ENCODE measurements around the gene ZC3H18.

ZC3H18 gene

DNA sequence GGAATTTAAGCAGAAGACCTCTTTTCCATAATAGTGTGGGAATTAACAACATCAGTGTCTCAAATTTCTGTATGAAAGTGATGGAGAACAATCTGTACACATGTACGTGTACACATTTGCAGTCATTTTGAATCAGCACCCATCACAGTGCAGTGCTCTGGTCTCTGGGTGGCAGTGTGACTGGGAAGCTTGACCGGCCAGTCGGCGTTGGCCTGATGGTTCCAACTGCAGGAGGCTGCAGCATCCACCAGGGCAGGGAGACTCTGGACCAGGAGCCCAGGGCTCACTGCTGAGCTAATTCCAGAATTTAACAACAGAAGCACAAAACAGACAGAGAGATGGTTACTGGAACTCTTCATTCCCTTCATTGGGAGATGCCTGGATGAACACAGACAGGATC lies 17.9 kb downstream of the ZC3H18 start:
- H3K27me3 ChIP-seq (ENCODE audit: insufficient read depth, low read length) = no peaks in the 10 kb centered on the region
- H3K9me3 ChIP-seq (ENCODE audit: insufficient read depth, low read depth, low read length) = no peaks in the 10 kb centered on the region
- H3K36me3 ChIP-seq (ENCODE audit: insufficient read depth, low read length) = peaks cover 56% of the 10 kb centered on the region
- H3K4me1 ChIP-seq (ENCODE audit: insufficient read depth, low read length) = no peaks in the 10 kb centered on the region
- H3K9ac ChIP-seq (ENCODE audit: low read depth, low read length) = no peak overlapping the region
- no peak overlapping the region for H3K27ac ChIP-seq (ENCODE audit: low read depth, low read length)
- 67% methylated on average over 4 of the region's 4 CpGs for WGBS
- no peak overlapping the region for H3K4me3 ChIP-seq (ENCODE audit: low read length)

GRCh38 chr16:88588754-88589153 lies 18.6 kb downstream of the ZC3H18 start:
- peaks cover 56% of the 10 kb centered on the region for H3K36me3 ChIP-seq (ENCODE audit: insufficient read depth, low read length)
- no peaks in the 10 kb centered on the region for H3K27me3 ChIP-seq (ENCODE audit: insufficient read depth, low read length)
- no peaks in the 10 kb centered on the region for H3K4me1 ChIP-seq (ENCODE audit: insufficient read depth, low read length)
- WGBS = 94% methylated on average over 6 of the region's 6 CpGs
- no peak overlapping the region for H3K4me3 ChIP-seq (ENCODE audit: low read length)
- no peaks in the 10 kb centered on the region for H3K9me3 ChIP-seq (ENCODE audit: insufficient read depth, low read depth, low read length)
- H3K9ac ChIP-seq (ENCODE audit: low read depth, low read length) = no peak overlapping the region
- H3K27ac ChIP-seq (ENCODE audit: low read depth, low read length) = no peak overlapping the region

- Histone ChIP-seq H3K9ac (ENCODE audit: low read depth, low read length) (no peak overlapping the region), H3K27me3 (ENCODE audit: insufficient read depth, low read length) (no peaks in the 10 kb centered on the region), H3K36me3 (ENCODE audit: insufficient read depth, low read length) (peaks cover 62% of the 10 kb centered on the region), H3K27ac (ENCODE audit: low read depth, low read length) (no peak overlapping the region), H3K4me1 (ENCODE audit: insufficient read depth, low read length) (no peaks in the 10 kb centered on the region), H3K4me3 (ENCODE audit: low read length) (no peak overlapping the region), H3K9me3 (ENCODE audit: insufficient read depth, low read depth, low read length) (no peaks in the 10 kb centered on the region)
- 96% methylated on average over 11 of the region's 11 CpGs for WGBS
These were observed 19.2 kb downstream of the ZC3H18 start for GRCh38 chr16:88589441-88589840.

DNA sequence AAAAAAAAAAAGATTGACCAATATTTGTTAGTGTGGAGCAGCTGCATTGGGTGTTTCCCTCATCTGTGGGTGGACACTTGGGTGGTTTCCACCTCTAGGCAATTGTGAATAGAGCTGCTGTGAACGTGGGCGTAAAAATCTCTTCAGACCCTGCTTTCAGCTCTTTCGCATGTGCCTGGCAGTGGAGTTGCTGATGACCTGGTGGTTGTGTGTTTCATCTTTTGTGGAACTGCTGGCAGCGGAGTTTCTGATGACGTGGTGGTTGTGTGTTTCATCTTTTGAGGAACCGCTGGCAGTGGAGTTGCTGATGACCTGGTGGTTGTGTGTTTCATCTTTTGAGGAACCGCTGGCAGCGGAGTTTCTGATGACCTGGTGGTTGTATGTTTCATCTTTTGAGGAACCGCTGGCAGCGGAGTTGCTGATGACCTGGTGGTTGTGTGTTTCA lies 21.4 kb downstream of the ZC3H18 start:
- 95% methylated on average over 10 of the region's 10 CpGs for WGBS
- Histone ChIP-seq H3K9ac (ENCODE audit: low read depth, low read length) (no peak overlapping the region), H3K4me1 (ENCODE audit: insufficient read depth, low read length) (no peaks in the 10 kb centered on the region), H3K4me3 (ENCODE audit: low read length) (no peak overlapping the region), H3K9me3 (ENCODE audit: insufficient read depth, low read depth, low read length) (no peaks in the 10 kb centered on the region), H3K27me3 (ENCODE audit: insufficient read depth, low read length) (no peaks in the 10 kb centered on the region), H3K27ac (ENCODE audit: low read depth, low read length) (no peak overlapping the region), H3K36me3 (ENCODE audit: insufficient read depth, low read length) (peaks cover 59% of the 10 kb centered on the region)

GRCh38 chr16:88593061-88593460 lies 22.9 kb downstream of the ZC3H18 start:
- Histone ChIP-seq H3K9me3 (ENCODE audit: insufficient read depth, low read depth, low read length) (no peaks in the 10 kb centered on the region), H3K4me1 (ENCODE audit: insufficient read depth, low read length) (no peaks in the 10 kb centered on the region), H3K4me3 (ENCODE audit: low read length) (no peak overlapping the region), H3K9ac (ENCODE audit: low read depth, low read length) (no peak overlapping the region), H3K27ac (ENCODE audit: low read depth, low read length) (no peak overlapping the region), H3K27me3 (ENCODE audit: insufficient read depth, low read length) (no peaks in the 10 kb centered on the region), H3K36me3 (ENCODE audit: insufficient read depth, low read length) (peaks cover 51% of the 10 kb centered on the region)
- WGBS = 97% methylated on average over 12 of the region's 12 CpGs

DNA sequence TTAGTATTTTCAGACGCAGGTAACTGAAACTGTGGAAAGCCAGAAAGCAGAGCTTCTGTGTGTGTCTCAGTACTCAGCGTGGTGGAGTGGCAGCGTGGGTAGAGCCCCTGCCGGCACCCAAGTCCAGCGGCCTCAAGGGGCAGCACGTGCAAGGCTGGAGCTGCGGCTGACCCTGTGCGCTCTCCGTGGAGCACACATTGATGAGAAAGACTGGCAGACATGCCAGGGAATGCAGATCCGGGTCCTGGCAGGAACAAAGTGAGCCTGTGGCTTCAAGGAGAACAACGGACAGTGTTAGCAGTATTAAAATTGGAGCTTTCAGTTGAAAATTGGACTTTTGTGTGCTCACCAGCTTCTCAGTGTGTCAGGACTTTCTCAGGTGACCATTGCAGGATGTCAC lies 23.3 kb downstream of the ZC3H18 start:
- no peak overlapping the region for H3K27ac ChIP-seq (ENCODE audit: low read depth, low read length)
- no peaks in the 10 kb centered on the region for H3K27me3 ChIP-seq (ENCODE audit: insufficient read depth, low read length)
- H3K9ac ChIP-seq (ENCODE audit: low read depth, low read length) = no peak overlapping the region
- H3K4me3 ChIP-seq (ENCODE audit: low read length) = no peak overlapping the region
- no peaks in the 10 kb centered on the region for H3K4me1 ChIP-seq (ENCODE audit: insufficient read depth, low read length)
- H3K9me3 ChIP-seq (ENCODE audit: insufficient read depth, low read depth, low read length) = no peaks in the 10 kb centered on the region
- WGBS = 94% methylated on average over 11 of the region's 11 CpGs
- peaks cover 51% of the 10 kb centered on the region for H3K36me3 ChIP-seq (ENCODE audit: insufficient read depth, low read length)

DNA sequence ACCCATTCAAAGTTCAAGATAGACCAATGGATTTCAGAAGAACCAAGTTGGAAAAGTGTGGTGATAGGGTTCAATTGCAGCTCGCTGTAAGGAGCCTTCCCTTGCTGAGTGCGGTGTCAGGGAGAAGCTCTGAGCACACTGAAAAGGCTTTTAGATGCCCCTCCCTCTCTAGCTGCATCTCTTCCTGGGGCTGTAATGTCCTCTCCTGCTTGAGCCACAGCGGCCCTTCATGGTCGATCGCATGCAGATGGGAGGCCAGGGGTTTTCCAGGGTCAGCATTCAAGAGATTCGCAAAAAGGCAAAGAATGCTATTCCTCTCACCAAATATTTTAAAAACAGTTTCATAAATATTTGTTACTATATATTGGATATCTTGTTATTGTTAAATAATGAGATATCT lies 23.7 kb downstream of the ZC3H18 start:
- Histone ChIP-seq H3K9ac (ENCODE audit: low read depth, low read length) (no peak overlapping the region), H3K4me3 (ENCODE audit: low read length) (no peak overlapping the region), H3K27me3 (ENCODE audit: insufficient read depth, low read length) (no peaks in the 10 kb centered on the region), H3K27ac (ENCODE audit: low read depth, low read length) (no peak overlapping the region), H3K9me3 (ENCODE audit: insufficient read depth, low read depth, low read length) (no peaks in the 10 kb centered on the region), H3K36me3 (ENCODE audit: insufficient read depth, low read length) (peaks cover 51% of the 10 kb centered on the region), H3K4me1 (ENCODE audit: insufficient read depth, low read length) (no peaks in the 10 kb centered on the region)
- WGBS = 88% methylated on average over 6 of the region's 6 CpGs

DNA sequence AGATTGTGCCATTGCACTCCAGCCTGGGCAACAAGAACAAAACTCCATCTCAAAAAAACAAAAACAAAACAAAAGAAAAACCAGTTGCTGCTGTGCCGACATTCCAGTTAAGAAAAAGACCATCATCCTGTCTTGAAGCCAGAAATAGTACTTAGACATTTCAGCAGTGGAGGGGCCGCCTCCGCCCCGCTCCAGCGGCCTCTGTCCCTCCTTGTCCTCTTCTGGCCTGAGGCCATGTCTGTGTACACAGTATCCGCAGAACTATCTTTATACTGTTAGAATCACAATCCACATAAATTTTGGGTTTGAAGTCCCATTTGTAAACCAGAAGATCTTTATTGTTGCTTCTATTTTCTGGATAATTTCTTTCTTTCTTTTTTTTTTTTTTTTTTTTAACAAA lies 24.9 kb downstream of the ZC3H18 start:
- no peaks in the 10 kb centered on the region for H3K27me3 ChIP-seq (ENCODE audit: insufficient read depth, low read length)
- H3K27ac ChIP-seq (ENCODE audit: low read depth, low read length) = no peak overlapping the region
- WGBS = 95% methylated on average over 6 of the region's 6 CpGs
- H3K36me3 ChIP-seq (ENCODE audit: insufficient read depth, low read length) = peaks cover 51% of the 10 kb centered on the region
- no peak overlapping the region for H3K9ac ChIP-seq (ENCODE audit: low read depth, low read length)
- no peaks in the 10 kb centered on the region for H3K4me1 ChIP-seq (ENCODE audit: insufficient read depth, low read length)
- H3K9me3 ChIP-seq (ENCODE audit: insufficient read depth, low read depth, low read length) = no peaks in the 10 kb centered on the region
- no peak overlapping the region for H3K4me3 ChIP-seq (ENCODE audit: low read length)

DNA sequence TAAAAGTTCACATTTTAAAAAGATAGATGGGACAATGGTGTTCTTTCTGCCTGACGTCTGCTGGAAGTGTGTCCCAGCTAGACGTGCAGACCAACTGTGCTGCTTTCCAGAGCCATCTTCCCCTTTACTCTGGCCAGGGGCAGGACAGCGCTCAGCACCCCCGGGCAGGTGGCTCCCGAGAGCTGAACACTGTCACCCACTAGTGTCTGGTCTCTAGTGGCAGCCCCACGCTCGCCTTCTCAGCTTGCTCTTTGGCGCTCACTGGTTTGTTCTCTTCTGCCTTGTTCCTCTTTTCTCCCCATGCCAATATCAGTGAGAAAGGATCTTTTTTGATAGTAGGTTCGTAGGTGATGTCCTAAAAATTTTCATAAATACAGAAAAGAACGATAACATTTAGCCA lies 25.7 kb downstream of the ZC3H18 start:
- no peaks in the 10 kb centered on the region for H3K27me3 ChIP-seq (ENCODE audit: insufficient read depth, low read length)
- H3K9ac ChIP-seq (ENCODE audit: low read depth, low read length) = no peak overlapping the region
- peaks cover 53% of the 10 kb centered on the region for H3K36me3 ChIP-seq (ENCODE audit: insufficient read depth, low read length)
- no peak overlapping the region for H3K4me3 ChIP-seq (ENCODE audit: low read length)
- no peaks in the 10 kb centered on the region for H3K9me3 ChIP-seq (ENCODE audit: insufficient read depth, low read depth, low read length)
- H3K27ac ChIP-seq (ENCODE audit: low read depth, low read length) = no peak overlapping the region
- no peaks in the 10 kb centered on the region for H3K4me1 ChIP-seq (ENCODE audit: insufficient read depth, low read length)
- WGBS = 93% methylated on average over 9 of the region's 10 CpGs

DNA sequence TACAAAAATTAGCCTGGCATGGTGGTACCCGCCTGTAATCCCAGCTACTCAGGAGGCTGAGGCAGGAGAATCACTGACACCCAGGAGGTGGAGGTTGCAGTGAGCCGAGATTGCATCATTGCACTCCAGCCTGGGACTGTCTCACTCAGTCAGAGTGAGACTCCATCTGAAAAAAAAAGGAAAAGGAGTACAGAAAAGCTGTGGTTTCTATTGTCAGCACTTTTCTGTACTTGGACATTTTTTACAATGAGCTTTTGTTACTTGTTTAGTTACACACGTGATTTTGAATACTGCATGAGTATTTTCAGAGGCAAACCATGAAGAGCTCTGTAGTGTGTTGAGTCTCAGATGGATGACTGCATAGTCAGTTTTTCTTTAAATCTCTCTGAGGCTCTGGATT lies 26.3 kb downstream of the ZC3H18 start:
- Histone ChIP-seq H3K4me1 (ENCODE audit: insufficient read depth, low read length) (no peaks in the 10 kb centered on the region), H3K27me3 (ENCODE audit: insufficient read depth, low read length) (no peaks in the 10 kb centered on the region), H3K36me3 (ENCODE audit: insufficient read depth, low read length) (peaks cover 58% of the 10 kb centered on the region), H3K9ac (ENCODE audit: low read depth, low read length) (no peak overlapping the region), H3K9me3 (ENCODE audit: insufficient read depth, low read depth, low read length) (no peaks in the 10 kb centered on the region), H3K4me3 (ENCODE audit: low read length) (no peak overlapping the region), H3K27ac (ENCODE audit: low read depth, low read length) (no peak overlapping the region)
- WGBS = 94% methylated on average over 3 of the region's 3 CpGs

DNA sequence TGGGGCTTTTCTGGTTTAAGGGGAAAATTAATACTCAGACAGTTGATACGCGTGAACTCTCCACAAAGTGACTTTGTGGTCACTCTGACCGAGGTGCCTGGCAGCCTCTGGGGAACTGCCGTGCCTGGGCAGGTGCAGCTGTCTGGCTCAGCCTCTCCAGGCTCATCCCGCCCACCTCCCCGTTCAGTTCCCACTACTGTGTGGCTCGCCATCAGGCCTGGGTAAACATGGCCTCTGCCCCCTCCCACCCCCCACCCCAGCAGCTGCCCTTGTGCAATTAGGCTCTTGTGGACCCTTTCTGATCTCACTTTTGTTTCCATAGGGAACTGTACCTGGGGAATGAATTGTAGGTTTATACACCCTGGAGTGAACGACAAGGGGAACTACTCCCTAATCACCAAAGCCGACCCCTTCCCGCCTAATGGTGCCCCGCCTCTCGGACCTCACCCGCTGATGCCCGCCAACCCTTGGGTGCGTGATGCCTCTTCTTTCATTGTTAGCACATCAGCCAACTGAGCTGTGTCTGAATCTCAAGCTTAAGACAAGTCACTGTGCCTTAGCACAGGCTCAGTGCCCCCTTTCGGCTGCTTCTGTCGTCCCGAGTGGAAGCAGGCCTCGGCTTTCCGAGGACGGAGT lies 27.8 kb downstream of the ZC3H18 start:
- no peak overlapping the region for H3K27ac ChIP-seq (ENCODE audit: low read depth, low read length)
- peaks cover 68% of the 10 kb centered on the region for H3K36me3 ChIP-seq (ENCODE audit: insufficient read depth, low read length)
- H3K4me1 ChIP-seq (ENCODE audit: insufficient read depth, low read length) = no peaks in the 10 kb centered on the region
- H3K9me3 ChIP-seq (ENCODE audit: insufficient read depth, low read depth, low read length) = no peaks in the 10 kb centered on the region
- no peak overlapping the region for H3K4me3 ChIP-seq (ENCODE audit: low read length)
- H3K9ac ChIP-seq (ENCODE audit: low read depth, low read length) = no peak overlapping the region
- no peaks in the 10 kb centered on the region for H3K27me3 ChIP-seq (ENCODE audit: insufficient read depth, low read length)
- 91% methylated on average over 21 of the region's 21 CpGs for WGBS

Data from HUES64 (cell line).